B cell (primary cell): Measurements from ENCODE around the gene ARAP1. TPM values are rescaled to one million over a fixed set of nuclear protein-coding genes. Genes with fewer than 3 reads are reported as not detected.
A peak's percentile ranks its signal among the peaks of the same experiment; 100 is the strongest.

Experiments
- ATAC-seq: fragments of 200-7000 bp; cut with Tn5 transposase; one replicate; pipeline ENCODE4 v1.10.0; 2021; ENCODE audit warnings: low read depth, mild to moderate bottlenecking, moderate number of reproducible peaks, moderate library complexity
- CTCF ChIA-PET: fragments of 350-600 bp; sonication (Branson Sonifier 250); formaldehyde crosslinking; loops from one replicate; lab custom pipeline; 2021; ENCODE audit warnings: antibody characterized with exemption, inconsistent platforms; lab: Charles Lee
- POLR2A ChIA-PET: fragments of 350-600 bp; sonication (Branson Sonifier 250); formaldehyde crosslinking; loops from one replicate; lab custom pipeline; 2021; ENCODE audit warnings: antibody characterized with exemption; lab: Charles Lee
- DNase-seq: peaks from one replicate; pipeline ENCODE4 v3.0.0; 2013
- H2AFZ ChIP-seq: 2 replicates; pipeline ENCODE4 v1.6.1; 2012; ENCODE audit warnings: mild to moderate bottlenecking, low read depth, low read length; ENCODE audit not compliant: insufficient read depth, poor library complexity, severe bottlenecking
- H3K27ac ChIP-seq, 2 donors: 1 replicate in 1 of 2; 2 replicates in 1 of 2; pipeline ENCODE4 v1.5.1; 2012 to 2013; ENCODE audit warnings: low read length in 2 of 2, mild to moderate bottlenecking in 2 of 2, moderate library complexity in 1 of 2
- H3K27me3 ChIP-seq, 4 experiments: fragments of 200-600 bp in 1 of 4; sonication (generic) in 1 of 4; replicated peaks in 1 of 4; 1 replicate in 2 of 4; 2 replicates in 2 of 4; pipeline versions ENCODE4 v1.6.1 to v1.7.0; 2013 to 2016; ENCODE audit warnings: low read length in 3 of 4, mild to moderate bottlenecking in 2 of 4, mixed read lengths in 1 of 4, moderate library complexity in 1 of 4; ENCODE audit not compliant: insufficient read depth in 4 of 4, control insufficient read depth in 3 of 4; ENCODE audit errors: control extremely low read depth in 1 of 4
- H3K36me3 ChIP-seq, 2 experiments: replicated peaks in 1 of 2; 1 replicate in 1 of 2; 2 replicates in 1 of 2; pipeline versions ENCODE4 v1.6.1 to v1.7.1; 2013; ENCODE audit warnings: low read length in 1 of 2; ENCODE audit not compliant: insufficient read depth in 2 of 2, control insufficient read depth in 1 of 2; ENCODE audit errors: control extremely low read depth in 1 of 2, extremely low read depth in 1 of 2
- H3K4me1 ChIP-seq, 2 donors: fragments of 200-600 bp in 1 of 2; sonication (generic) in 1 of 2; 1 replicate in 1 of 2; 2 replicates in 1 of 2; pipeline versions ENCODE4 v1.5.1 to v1.6.1; 2013 to 2017; ENCODE audit warnings: low read length in 2 of 2; ENCODE audit not compliant: control insufficient read depth in 2 of 2, insufficient read depth in 2 of 2
- H3K4me2 ChIP-seq: replicated peaks from 2 replicates; pipeline ENCODE3; 2012; ENCODE audit warnings: mild to moderate bottlenecking, low read depth, low read length; ENCODE audit not compliant: poor library complexity, severe bottlenecking
- H3K4me3 ChIP-seq, 5 experiments: fragments of 200-600 bp in 1 of 5; sonication (generic) in 1 of 5; 1 replicate in 3 of 5; 2 replicates in 2 of 5; pipeline versions ENCODE4 v1.5.1 to v1.7.0; 2011 to 2016; ENCODE audit warnings: low read length in 4 of 5, mild to moderate bottlenecking in 4 of 5, low read depth in 2 of 5, control low read depth in 1 of 5, moderate library complexity in 1 of 5; ENCODE audit not compliant: insufficient read depth in 1 of 5; ENCODE audit errors: control extremely low read depth in 1 of 5, extremely low read depth in 1 of 5
- H3K79me2 ChIP-seq: fragments of 200-600 bp; sonication (generic); one replicate; pipeline ENCODE4 v1.6.0; 2016; ENCODE audit warnings: low read length; ENCODE audit not compliant: control insufficient read depth, insufficient read depth
- H3K9ac ChIP-seq: fragments of 200-600 bp; sonication (generic); 2 replicates; pipeline ENCODE4 v1.6.1; 2017; ENCODE audit warnings: mild to moderate bottlenecking, low read length, moderate library complexity
- H3K9me3 ChIP-seq, 3 donors: one replicate each; pipeline versions ENCODE4 v1.6.1 to v1.7.1; 2013; ENCODE audit warnings: low read length in 2 of 3; ENCODE audit not compliant: control insufficient read depth in 2 of 3, insufficient read depth in 1 of 3; ENCODE audit errors: control extremely low read depth in 1 of 3
- H4K20me1 ChIP-seq: 2 replicates; pipeline ENCODE4 v1.6.0; 2012; ENCODE audit warnings: mild to moderate bottlenecking, low read length; ENCODE audit not compliant: insufficient read depth, control insufficient read depth, poor library complexity, severe bottlenecking
- H3K27ac Mint-ChIP-seq: one replicate; pipeline ENCODE4 v1.8.0; 2021; ENCODE audit warnings: mixed read lengths
- H3K27me3 Mint-ChIP-seq: one replicate; pipeline ENCODE4 v1.8.0; 2021; ENCODE audit warnings: mixed read lengths
- H3K4me1 Mint-ChIP-seq: one replicate; pipeline ENCODE4 v1.8.0; 2021; ENCODE audit warnings: mixed read lengths
- H3K4me3 Mint-ChIP-seq: one replicate; pipeline ENCODE4 v1.8.0; 2021; ENCODE audit warnings: mixed read lengths
- H3K9me3 Mint-ChIP-seq: one replicate; pipeline ENCODE4 v1.8.0; 2022; ENCODE audit warnings: mixed read lengths; ENCODE audit not compliant: insufficient read depth
- CTCF ChIP-seq: fragments of 200-600 bp; IDR thresholded peaks from one replicate; pipeline ENCODE4 v1.8.0; 2022; ENCODE audit warnings: antibody characterized with exemption, mild to moderate bottlenecking
- EZH2 ChIP-seq: IDR thresholded peaks from 2 replicates; pipeline ENCODE4 v1.6.1; 2012; ENCODE audit warnings: borderline replicate concordance, low read depth, mild to moderate bottlenecking, moderate library complexity, low read length; ENCODE audit not compliant: insufficient read depth, poor library complexity, severe bottlenecking
- WGBS: methylation state at CpG from one replicate; pipeline ENCODE4 v1.1.5; 2013; ENCODE audit warnings: missing lambda C conversion rate; ENCODE audit not compliant: insufficient coverage; 5-methylcytosine and 5-hydroxymethylcytosine counted together
- intact Hi-C: fragments of 100-400 bp; cut with micrococcal nuclease; formaldehyde crosslinking; loops from one replicate; pipeline ENCODE4 v1.10.0; 2022
- polyA plus RNA-seq: library from polyadenylated mRNA; depleted of rRNA; stranded (reverse); fragments of >200 nt; gene quantifications from 2 replicates; pipeline ENCODE4 v1.2.3, GENCODE V29; 2012
- total RNA-seq, 2 donors: library from RNA; stranded (reverse); fragments of 120-200 nt in 1 of 2; gene quantifications; 1 replicate in 1 of 2; 2 replicates in 1 of 2; pipeline versions ENCODE4 v1.2.3 to v1.2.4, GENCODE V29; 2013 to 2022

The ARAP1 gene
- total and polyA plus RNA-seq, 2 donors (not counting 1 experiment from before 2014, with no cell fraction given) = 143 to 242 TPM

- no peak for TF ChIP-seq EZH2
- peak; percentile 86 for TF ChIP-seq CTCF
- no peak overlapping the region for H2AFZ ChIP-seq
- H3K79me2 ChIP-seq = peaks cover 99% of the 10 kb centered on the region
- Mint-ChIP-seq H3K27ac (peak overlapping the region; percentile 86), H3K4me3 (peak overlapping the region; percentile 12), H3K4me1 (peaks cover 75% of the 10 kb centered on the region), H3K27me3 (no peaks in the 10 kb centered on the region), H3K9me3 (no peaks in the 10 kb centered on the region)
- 62% methylated on average over 9 of the region's 9 CpGs for WGBS
- POLR2A ChIA-PET = interaction anchor here (0.5 to 1.2 kb wide), 9 partner anchors 13 to 152 kb away, joined by 3 to 35 read pairs (median 4); partner anchors contain the start of gene STARD10
- no peak overlapping the region for H3K4me3 ChIP-seq
- intact Hi-C loops = loop anchor here (1.0 to 5.0 kb wide), 4 partner anchors 13 to 68 kb away; partner anchors contain the start of gene ARAP1
- CTCF ChIA-PET = interaction anchor here (0.6 to 23.8 kb wide), 49 partner anchors 9 to 657 kb away, joined by 3 to 390 read pairs (median 4); partner anchors contain the start of genes ARAP1 and STARD10
- H3K9ac ChIP-seq = no peak overlapping the region
- H3K4me1 ChIP-seq = peaks cover 52 to 75% of the 10 kb centered on the region in 2 donors
- peaks cover 69% of the 10 kb centered on the region for H4K20me1 ChIP-seq
- peaks cover 0 to 45% of the 10 kb centered on the region in 2 experiments for H3K36me3 ChIP-seq
- no peaks in the 10 kb centered on the region for H3K9me3 ChIP-seq
- DNase-seq (peak; percentile 91), ATAC-seq (peak; percentile 31)
- H3K27ac ChIP-seq = peak overlapping the region; percentile 62 to 75
- no peaks in the 10 kb centered on the region for H3K27me3 ChIP-seq
- peak overlapping the region; percentile 42 for H3K4me2 ChIP-seq
Measured at GRCh38 chr11:72724851-72725723, 27.1 kb downstream of the ARAP1 start.
